Brain microvascular endothelial cell (primary cell): Measurements from ENCODE around the gene HPGDS.

ENCODE experiments used
- DNase-seq: peaks from one replicate; pipeline ENCODE4 v3.0.0-alpha.2; 2020
- H3K27ac ChIP-seq: fragments of 250-450 bp; sonication (Bioruptor Pico); 2 replicates; pipeline ENCODE4 v1.5.1; 2020; ENCODE audit warnings: mild to moderate bottlenecking, moderate library complexity
- H3K27me3 ChIP-seq: fragments of 250-450 bp; sonication (Bioruptor Pico); replicated peaks from 2 replicates; pipeline ENCODE4 v1.5.1; 2020; ENCODE audit warnings: mild to moderate bottlenecking
- H3K36me3 ChIP-seq: fragments of 250-450 bp; sonication (Bioruptor Pico); replicated peaks from 2 replicates; pipeline ENCODE4 v1.5.1; 2020; ENCODE audit warnings: mild to moderate bottlenecking
- H3K4me3 ChIP-seq: 2 replicates; pipeline ENCODE4 v1.5.1; 2011; ENCODE audit warnings: low read depth, mild to moderate bottlenecking, control low read depth, low read length, moderate library complexity
- CTCF ChIP-seq: IDR thresholded peaks from 2 replicates; pipeline ENCODE4 v1.5.1; 2011; ENCODE audit warnings: low read depth, mild to moderate bottlenecking, moderate library complexity, low read length, control low read depth, inconsistent platforms; ENCODE audit errors: missing control alignments
- in situ Hi-C: cut with HindIII; loops from 2 replicates; pipeline ENCODE4 v1.10.0; 2017; ENCODE audit warnings: low sequenced_read_pairs, low pct_ligation_motif_present

HPGDS gene

GRCh38 chr4:94370533-94371254 lies 28.1 kb upstream of the HPGDS start:
- Histone ChIP-seq H3K27ac (no peak overlapping the region), H3K27me3 (no peaks in the 10 kb centered on the region), H3K36me3 (no peaks in the 10 kb centered on the region), H3K4me3 (no peak overlapping the region)
- DNase-seq = no peak
- in situ Hi-C loops = no loop called here
- no peak for TF ChIP-seq CTCF

- DNase-seq = no peak
- H3K4me3 ChIP-seq = no peak overlapping the region
- no peak overlapping the region for H3K27ac ChIP-seq
- H3K27me3 ChIP-seq = no peaks in the 10 kb centered on the region
- TF ChIP-seq CTCF = no peak
- no peaks in the 10 kb centered on the region for H3K36me3 ChIP-seq
- in situ Hi-C loops = no loop called here
Observed at GRCh38 chr4:94369046-94369445, 26.4 kb upstream of the HPGDS start.

GRCh38 chr4:94368459-94368858 lies 25.8 kb upstream of the HPGDS start:
- in situ Hi-C loops = no loop called here
- Histone ChIP-seq H3K36me3 (no peaks in the 10 kb centered on the region), H3K27ac (no peak overlapping the region), H3K4me3 (no peak overlapping the region), H3K27me3 (no peaks in the 10 kb centered on the region)
- no peak for DNase-seq
- TF ChIP-seq CTCF = no peak

GRCh38 chr4:94365304-94365703 lies 22.7 kb upstream of the HPGDS start:
- no peak for DNase-seq
- no peaks in the 10 kb centered on the region for H3K27me3 ChIP-seq
- no peak for TF ChIP-seq CTCF
- H3K27ac ChIP-seq = peak overlapping the region; percentile 50
- H3K36me3 ChIP-seq = no peaks in the 10 kb centered on the region
- in situ Hi-C loops = no loop called here
- H3K4me3 ChIP-seq = no peak overlapping the region

GRCh38 chr4:94364527-94364926 lies 21.9 kb upstream of the HPGDS start:
- in situ Hi-C loops = no loop called here
- no peak for DNase-seq
- no peak for TF ChIP-seq CTCF
- no peaks in the 10 kb centered on the region for H3K27me3 ChIP-seq
- H3K36me3 ChIP-seq = no peaks in the 10 kb centered on the region
- H3K27ac ChIP-seq = peak overlapping the region; percentile 50
- H3K4me3 ChIP-seq = no peak overlapping the region

- TF ChIP-seq CTCF = no peak
- no peak overlapping the region for H3K4me3 ChIP-seq
- no peaks in the 10 kb centered on the region for H3K36me3 ChIP-seq
- H3K27ac ChIP-seq = peak overlapping the region; percentile 48
- H3K27me3 ChIP-seq = no peaks in the 10 kb centered on the region
- DNase-seq = no peak
- in situ Hi-C loops = no loop called here
Observed at GRCh38 chr4:94363136-94363655, 20.6 kb upstream of the HPGDS start.
